ENCODE measurements around the gene DNAJC11. TPM values are rescaled to one million over a fixed set of nuclear protein-coding genes. Genes with fewer than 3 reads are reported as not detected.
A peak's percentile ranks its signal among the peaks of the same experiment; 100 is the strongest.

The DNAJC11 gene
- total RNA-seq, 1 experiment from 2014 or later: 75.6 TPM

DNA sequence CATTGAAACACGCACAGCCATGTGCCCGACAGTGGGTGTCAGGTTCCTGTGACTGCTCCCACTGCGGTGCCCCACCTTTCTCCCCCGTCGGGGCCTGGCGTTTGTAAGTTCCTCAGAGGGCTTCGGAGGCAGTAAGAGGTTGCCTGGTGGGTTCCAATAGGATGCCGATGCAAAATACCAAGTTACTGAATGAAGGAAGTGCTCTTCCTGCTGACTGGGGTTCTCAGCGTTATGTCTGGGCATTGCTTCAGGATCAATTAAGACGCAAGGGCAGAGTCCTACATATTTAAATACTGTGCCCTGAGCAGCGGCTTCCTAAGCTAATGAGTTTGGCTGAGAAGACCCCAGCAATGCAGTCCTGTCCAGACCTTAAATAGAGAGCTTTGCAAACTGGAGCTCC lies 28.9 kb upstream of the DNAJC11 start:
- no peak overlapping the region for H3K4me3 ChIP-seq (replicated peaks in 1 of 2; ENCODE audit: low read depth in 1 of 2, low read length in 2 of 2)
- no TSS peak for BruUV-seq (replicated peaks)
- ATAC-seq (no peak), DNase-seq (ENCODE audit: low read depth, low spot score) (no peak)
- no peaks in the 10 kb centered on the region for H3K9me2 ChIP-seq (ENCODE audit: insufficient read depth)
- no peaks in the 10 kb centered on the region for H3K36me3 ChIP-seq (ENCODE audit: control insufficient read depth in 1 of 2, insufficient read depth in 2 of 2, low read length in 2 of 2)
- POLR2A ChIA-PET: no interaction called here
- RAD21 ChIA-PET (ENCODE audit: low non-redundant PET in 1 of 2, low total read pairs in 2 of 2, uncharacterized antibody in 2 of 2, unreplicated experiment in 2 of 2): no interaction called here
- intact Hi-C loops (cut with micrococcal nuclease): no loop called here
- H3K4me1 ChIP-seq (ENCODE audit: control insufficient read depth in 1 of 2, insufficient read depth in 2 of 2, low read length in 2 of 2): peaks cover 0 to 6% of the 10 kb centered on the region in 2 experiments; a peak in 2 of 4 replicates
- no peaks in the 10 kb centered on the region for H3K79me2 ChIP-seq (ENCODE audit: insufficient read depth, low read length)
- H3K4me2 ChIP-seq (ENCODE audit: low read length): no peak overlapping the region
- CTCF ChIA-PET: no interaction called here
- TF ChIP-seq EGR1 (IDR thresholded peaks at IDR 0.05; ENCODE audit: low read depth): no peak
- TF ChIP-seq ZFX (IDR thresholded peaks at IDR 0.05): no peak
- TF ChIP-seq, protein P1, sequence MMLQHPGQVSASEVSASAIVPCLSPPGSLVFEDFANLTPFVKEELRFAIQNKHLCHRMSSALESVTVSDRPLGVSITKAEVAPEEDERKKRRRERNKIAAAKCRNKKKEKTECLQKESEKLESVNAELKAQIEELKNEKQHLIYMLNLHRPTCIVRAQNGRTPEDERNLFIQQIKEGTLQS (IDR thresholded peaks at IDR 0.05): no peak
- no peaks in the 10 kb centered on the region for H3K9me3 ChIP-seq (ENCODE audit: control insufficient read depth in 1 of 2, insufficient read depth in 1 of 2, low read depth in 1 of 2, low read length in 2 of 2)
- H3K9ac ChIP-seq (ENCODE audit: low read length): no peak overlapping the region
- no peaks in the 10 kb centered on the region for H4K20me1 ChIP-seq (ENCODE audit: insufficient read depth)
- H3K27me3 ChIP-seq (ENCODE audit: insufficient read depth, low read length): no peaks in the 10 kb centered on the region
- H2AFZ ChIP-seq (ENCODE audit: low read depth, low read length, poor library complexity, severe bottlenecking): no peak overlapping the region
- no peak overlapping the region for H3K27ac ChIP-seq (ENCODE audit: low read depth, low read length)

- ChIA-PET RAD21 (ENCODE audit: low non-redundant PET in 1 of 2, low total read pairs in 2 of 2, uncharacterized antibody in 2 of 2, unreplicated experiment in 2 of 2) (interaction anchor here in 1 of 2 experiments (0.5 to 0.7 kb wide), 2 partner anchors 58 to 235 kb away, joined by 3 to 4 read pairs; partner anchors contain the start of gene CAMTA1), CTCF (no interaction called here), POLR2A (no interaction called here)
- Histone ChIP-seq H3K79me2 (ENCODE audit: insufficient read depth, low read length) (no peaks in the 10 kb centered on the region), H4K20me1 (ENCODE audit: insufficient read depth) (no peaks in the 10 kb centered on the region), H3K4me2 (ENCODE audit: low read length) (peak overlapping the region; percentile 51; the same call in 1 of the 2 replicates), H3K9me3 (ENCODE audit: control insufficient read depth in 1 of 2, insufficient read depth in 1 of 2, low read depth in 1 of 2, low read length in 2 of 2) (no peaks in the 10 kb centered on the region), H3K4me1 (ENCODE audit: control insufficient read depth in 1 of 2, insufficient read depth in 2 of 2, low read length in 2 of 2) (peaks cover 2 to 21% of the 10 kb centered on the region in 2 experiments; a peak in 2 of 4 replicates), H3K36me3 (ENCODE audit: control insufficient read depth in 1 of 2, insufficient read depth in 2 of 2, low read length in 2 of 2) (no peaks in the 10 kb centered on the region), H3K4me3 (replicated peaks in 1 of 2; ENCODE audit: low read depth in 1 of 2, low read length in 2 of 2) (no peak overlapping the region), H3K27ac (ENCODE audit: low read depth, low read length) (no peak overlapping the region), H2AFZ (ENCODE audit: low read depth, low read length, poor library complexity, severe bottlenecking) (peak overlapping the region; percentile 98), H3K9me2 (ENCODE audit: insufficient read depth) (no peaks in the 10 kb centered on the region), H3K9ac (ENCODE audit: low read length) (no peak overlapping the region), H3K27me3 (ENCODE audit: insufficient read depth, low read length) (no peaks in the 10 kb centered on the region)
- no TSS peak for BruUV-seq (replicated peaks)
- ATAC-seq (peak; percentile 91), DNase-seq (ENCODE audit: low read depth, low spot score) (peak; percentile 71)
- TF ChIP-seq ZBTB33 (IDR thresholded peaks at IDR 0.05; ENCODE audit: extremely low read depth, insufficient replicate concordance, low read length) (no peak), CTCF (IDR thresholded peaks at IDR 0.05 in 2 of 3, conservative IDR thresholded peaks at IDR 0.05 in 1 of 3; ENCODE audit: borderline replicate concordance in 1 of 3, insufficient read depth in 1 of 3, low read depth in 2 of 3, low read length in 2 of 3) (peak; percentile 90 to 97 (median 91)), REST (IDR thresholded peaks at IDR 0.05; ENCODE audit: low read depth) (no peak), RAD21 (IDR thresholded peaks at IDR 0.05; ENCODE audit: low read depth) (peak; percentile 74), MAX (IDR thresholded peaks at IDR 0.05) (no peak), YY1 (IDR thresholded peaks at IDR 0.05; ENCODE audit: extremely low read depth, insufficient replicate concordance, low read depth, low read length) (peak; percentile 71)
- intact Hi-C loops (cut with micrococcal nuclease): loop anchor here (1.0 to 10.0 kb wide), 3 partner anchors 55 to 917 kb away; no protein-coding TSS in a partner anchor
Observed at GRCh38 chr1:6727535-6727934, 25.9 kb upstream of the DNAJC11 start.

Measured in HCT116 (cell line).